HL-60 (cell line): ENCODE results near the gene NR0B2.
"Not testable (repeated sequence)": the region's sequence is repeated elsewhere in the genome, so short reads cannot be mapped to it uniquely, and the experiment has no call there.

Source experiments
- GABPA ChIP-seq: IDR thresholded peaks from 2 replicates; pipeline ENCODE4 v1.6.1; 2012; ENCODE audit warnings: low read depth
- POLR2AphosphoS5 ChIP-seq: IDR thresholded peaks from 2 replicates; pipeline ENCODE4 v1.6.1; 2012; ENCODE audit warnings: low read depth
- TF ChIP-seq, protein P1 (sequence below): IDR thresholded peaks from one replicate; pipeline ENCODE4 v1.5.1; 2011; ENCODE audit warnings: low read length, control low read depth, inconsistent platforms; ENCODE audit not compliant: insufficient read depth

- TF ChIP-seq GABPA, POLR2AphosphoS5: not testable (repeated sequence)
- TF ChIP-seq, protein P1, sequence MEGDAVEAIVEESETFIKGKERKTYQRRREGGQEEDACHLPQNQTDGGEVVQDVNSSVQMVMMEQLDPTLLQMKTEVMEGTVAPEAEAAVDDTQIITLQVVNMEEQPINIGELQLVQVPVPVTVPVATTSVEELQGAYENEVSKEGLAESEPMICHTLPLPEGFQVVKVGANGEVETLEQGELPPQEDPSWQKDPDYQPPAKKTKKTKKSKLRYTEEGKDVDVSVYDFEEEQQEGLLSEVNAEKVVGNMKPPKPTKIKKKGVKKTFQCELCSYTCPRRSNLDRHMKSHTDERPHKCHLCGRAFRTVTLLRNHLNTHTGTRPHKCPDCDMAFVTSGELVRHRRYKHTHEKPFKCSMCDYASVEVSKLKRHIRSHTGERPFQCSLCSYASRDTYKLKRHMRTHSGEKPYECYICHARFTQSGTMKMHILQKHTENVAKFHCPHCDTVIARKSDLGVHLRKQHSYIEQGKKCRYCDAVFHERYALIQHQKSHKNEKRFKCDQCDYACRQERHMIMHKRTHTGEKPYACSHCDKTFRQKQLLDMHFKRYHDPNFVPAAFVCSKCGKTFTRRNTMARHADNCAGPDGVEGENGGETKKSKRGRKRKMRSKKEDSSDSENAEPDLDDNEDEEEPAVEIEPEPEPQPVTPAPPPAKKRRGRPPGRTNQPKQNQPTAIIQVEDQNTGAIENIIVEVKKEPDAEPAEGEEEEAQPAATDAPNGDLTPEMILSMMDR, result not testable (repeated sequence)
Observed at GRCh38 chr1:26881611-26882010, 32.2 kb downstream of the NR0B2 start.
